HG03354 (cell line): ENCODE data around the gene RHBDL3.
A peak's percentile ranks its signal among the peaks of the same experiment; 100 is the strongest.
"Not testable (repeated sequence)": the region's sequence is repeated elsewhere in the genome, so short reads cannot be mapped to it uniquely, and the experiment has no call there.

Experiments
- ATAC-seq: cut with Tn5 transposase; IDR thresholded peaks from one replicate; pipeline ENCODE4 v1.9.1; 2021; ENCODE audit warnings: mild to moderate bottlenecking; ENCODE audit not compliant: unreplicated experiment, poor library complexity, severe bottlenecking

Gene RHBDL3

GRCh38 chr17:32349854-32350665, 84.4 kb downstream of the RHBDL3 start, which contains the start of gene ZNF207:
Gene ZNF207 (plus strand): TSS chr17:32350157. CDS start chr17:32350286, 129 bp downstream.
- ATAC-seq = peak; percentile 91

- ATAC-seq = peak; percentile 30
These were observed 85.2 kb downstream of the RHBDL3 start for GRCh38 chr17:32350666-32351418.

DNA sequence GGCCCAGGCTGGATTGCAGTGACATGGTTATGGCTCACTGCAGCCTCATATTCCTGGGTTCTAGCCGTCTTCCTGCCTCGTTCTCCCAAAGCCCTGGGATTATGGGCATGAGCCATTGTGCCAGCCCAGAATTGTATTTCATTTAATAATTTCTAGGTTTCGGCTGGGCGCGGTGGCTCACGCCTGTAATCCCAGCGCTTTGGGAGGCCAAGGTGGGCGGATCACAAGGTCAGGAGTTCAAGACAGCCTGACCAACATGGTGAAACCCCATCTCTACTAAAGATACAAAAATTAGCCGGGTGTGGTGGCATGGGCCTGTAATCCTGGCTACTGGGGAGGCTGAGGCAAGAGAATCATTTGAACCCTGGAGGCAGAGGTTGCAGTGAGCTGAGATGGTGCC, 87.1 kb downstream of the RHBDL3 start:
- not testable (repeated sequence) for ATAC-seq

- ATAC-seq = no peak
These were observed 90.2 kb downstream of the RHBDL3 start for GRCh38 chr17:32355649-32356377.

GRCh38 chr17:32356378-32356743, 90.7 kb downstream of the RHBDL3 start:
- ATAC-seq = no peak

- ATAC-seq = no peak
These were observed 91.1 kb downstream of the RHBDL3 start for GRCh38 chr17:32356750-32357149.

DNA sequence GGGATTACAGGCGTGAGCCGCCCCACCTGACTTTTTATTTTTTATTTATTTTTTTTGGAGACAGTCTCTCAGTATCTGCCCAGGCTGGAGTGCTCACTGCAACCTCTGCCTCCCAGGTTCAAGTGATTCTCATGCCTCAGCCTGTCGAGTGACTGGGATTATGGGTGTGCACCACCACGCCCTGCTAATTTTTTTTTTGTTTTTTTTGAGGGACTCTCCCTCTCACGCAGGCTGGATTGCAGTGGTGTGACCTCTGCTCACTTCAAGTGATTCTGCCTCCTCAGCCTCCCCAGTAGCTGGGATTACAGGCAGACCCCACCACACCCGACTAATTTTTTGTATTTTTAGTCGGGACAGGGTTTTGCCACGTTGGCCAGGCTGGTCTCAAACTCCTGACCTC, 92.0 kb downstream of the RHBDL3 start:
- no peak for ATAC-seq

- ATAC-seq = no peak
These were observed 95.6 kb downstream of the RHBDL3 start for GRCh38 chr17:32361270-32361669.

GRCh38 chr17:32370426-32370825, 104.8 kb downstream of the RHBDL3 start:
- ATAC-seq = no peak
